Endothelial cell of umbilical vein (primary cell): ENCODE measurements around the gene SECTM1.

Source experiments
- CTCF ChIP-seq, 2 donors: IDR thresholded peaks; 1 replicate in 1 of 2; 2 replicates in 1 of 2; pipeline ENCODE4 v1.5.1; 2011; ENCODE audit warnings: low read length in 2 of 2, mild to moderate bottlenecking in 2 of 2, moderate library complexity in 2 of 2, control low read depth in 1 of 2, inconsistent platforms in 1 of 2, low read depth in 1 of 2; ENCODE audit not compliant: insufficient read depth in 1 of 2; ENCODE audit errors: extremely low read depth in 1 of 2
- POLR2A ChIP-seq: IDR thresholded peaks from 2 replicates; pipeline ENCODE4 v1.6.1; 2012; ENCODE audit warnings: low read depth, mild to moderate bottlenecking, control low read depth, low read length
- POLR2AphosphoS5 ChIP-seq: IDR thresholded peaks from 2 replicates; pipeline ENCODE4 v1.6.1; 2012; ENCODE audit warnings: low read depth, mild to moderate bottlenecking, control low read depth, low read length, moderate library complexity; ENCODE audit not compliant: insufficient read depth
- TF ChIP-seq, protein P1 (sequence below): IDR thresholded peaks from 2 replicates; pipeline ENCODE4 v1.6.1; 2011; ENCODE audit not compliant: insufficient read depth, insufficient read length

GRCh38 chr17:82280537-82280936, 53.0 kb downstream of the SECTM1 start:
- TF ChIP-seq CTCF (IDR thresholded peaks at IDR 0.05; ENCODE audit: extremely low read depth in 1 of 2, insufficient read depth in 1 of 2, low read depth in 1 of 2, low read length in 2 of 2) (no peak), POLR2AphosphoS5 (no peak), POLR2A (no peak)
- TF ChIP-seq, protein P1, sequence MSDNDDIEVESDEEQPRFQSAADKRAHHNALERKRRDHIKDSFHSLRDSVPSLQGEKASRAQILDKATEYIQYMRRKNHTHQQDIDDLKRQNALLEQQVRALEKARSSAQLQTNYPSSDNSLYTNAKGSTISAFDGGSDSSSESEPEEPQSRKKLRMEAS, result no peak
